ENCODE measurements around the gene DNAAF5.
"Not testable (repeated sequence)": the region's sequence is repeated elsewhere in the genome, so short reads cannot be mapped to it uniquely, and the experiment has no call there.

Gene DNAAF5

DNA sequence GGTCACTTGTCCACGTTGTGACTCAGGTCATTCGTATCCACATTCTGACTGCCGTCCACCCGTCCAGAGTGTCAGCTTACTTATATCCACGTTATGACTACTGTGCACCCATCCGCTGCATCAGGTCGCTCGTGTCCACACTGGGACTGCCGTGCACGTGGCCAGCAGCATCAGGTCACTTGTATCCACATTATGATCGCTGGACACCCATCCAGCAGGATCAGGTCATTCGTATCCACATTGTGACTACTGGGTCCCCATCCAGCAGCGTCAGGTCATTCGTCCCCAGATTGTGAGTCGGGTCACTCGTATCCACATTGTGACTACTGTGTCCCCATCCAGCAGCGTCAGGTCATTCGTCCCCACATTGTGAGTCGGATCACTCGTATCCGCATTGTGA lies 58.5 kb downstream of the DNAAF5 start:
- DNase-seq = no peak

DNA sequence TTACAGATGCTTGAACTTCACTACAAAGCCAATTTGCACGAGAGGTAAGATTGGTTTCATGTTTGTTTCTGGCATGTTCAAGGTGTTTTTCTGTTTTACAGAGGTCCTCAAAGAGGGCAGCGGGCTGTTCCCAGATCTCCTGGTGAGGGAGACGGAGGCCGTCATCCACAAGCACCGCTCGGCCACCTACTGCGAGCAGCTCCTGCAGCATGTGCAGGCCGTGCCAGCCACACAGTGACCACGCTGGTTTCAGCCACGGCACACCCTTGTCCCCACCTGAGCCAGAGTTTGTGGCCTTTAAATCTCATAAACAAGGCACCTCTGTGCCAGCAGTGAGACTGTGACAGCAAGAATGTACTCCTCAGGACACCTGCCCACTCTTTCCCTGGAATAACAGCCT lies 58.9 kb downstream of the DNAAF5 start:
- no peak for DNase-seq

DNA sequence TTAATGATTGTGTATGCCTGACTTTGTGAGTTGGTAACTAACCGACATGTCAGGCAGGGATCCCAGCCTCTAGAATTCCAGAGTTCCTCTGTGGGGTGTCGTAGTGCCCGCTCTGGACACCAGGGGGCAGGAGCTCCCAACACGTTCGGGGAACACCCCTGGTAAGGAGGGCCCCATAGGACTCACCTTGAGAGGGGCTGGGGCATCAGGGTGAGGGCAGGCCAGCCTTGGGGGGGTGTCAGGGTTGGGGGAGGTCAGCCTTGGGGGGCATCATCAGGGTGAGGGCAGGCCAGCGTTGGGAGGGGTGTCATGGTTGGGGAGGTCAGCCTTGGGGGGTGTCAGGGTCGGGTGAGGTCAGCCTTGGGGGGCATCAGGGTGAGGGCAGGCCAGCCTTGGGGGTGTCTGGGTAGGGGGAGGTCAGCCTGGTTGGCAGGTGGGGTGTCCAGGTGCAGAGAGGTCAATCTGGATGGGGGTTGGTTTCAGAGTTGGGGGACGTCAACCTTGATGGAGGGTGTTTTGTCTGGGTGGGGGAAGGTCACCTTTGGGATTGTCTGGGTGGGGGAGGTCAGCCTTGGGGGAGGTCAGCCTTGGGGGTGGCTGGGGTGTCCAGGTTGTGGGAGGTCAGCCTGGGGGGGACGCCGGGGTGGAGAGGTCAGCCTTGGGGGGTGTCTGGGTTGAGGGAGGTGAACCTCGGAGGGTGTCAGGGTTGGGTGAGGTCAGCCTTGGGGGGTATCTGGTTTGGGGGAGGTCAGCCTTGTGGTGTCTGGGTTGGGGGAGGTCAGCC lies 60.2 kb downstream of the DNAAF5 start:
- DNase-seq = peak; percentile 1

DNA sequence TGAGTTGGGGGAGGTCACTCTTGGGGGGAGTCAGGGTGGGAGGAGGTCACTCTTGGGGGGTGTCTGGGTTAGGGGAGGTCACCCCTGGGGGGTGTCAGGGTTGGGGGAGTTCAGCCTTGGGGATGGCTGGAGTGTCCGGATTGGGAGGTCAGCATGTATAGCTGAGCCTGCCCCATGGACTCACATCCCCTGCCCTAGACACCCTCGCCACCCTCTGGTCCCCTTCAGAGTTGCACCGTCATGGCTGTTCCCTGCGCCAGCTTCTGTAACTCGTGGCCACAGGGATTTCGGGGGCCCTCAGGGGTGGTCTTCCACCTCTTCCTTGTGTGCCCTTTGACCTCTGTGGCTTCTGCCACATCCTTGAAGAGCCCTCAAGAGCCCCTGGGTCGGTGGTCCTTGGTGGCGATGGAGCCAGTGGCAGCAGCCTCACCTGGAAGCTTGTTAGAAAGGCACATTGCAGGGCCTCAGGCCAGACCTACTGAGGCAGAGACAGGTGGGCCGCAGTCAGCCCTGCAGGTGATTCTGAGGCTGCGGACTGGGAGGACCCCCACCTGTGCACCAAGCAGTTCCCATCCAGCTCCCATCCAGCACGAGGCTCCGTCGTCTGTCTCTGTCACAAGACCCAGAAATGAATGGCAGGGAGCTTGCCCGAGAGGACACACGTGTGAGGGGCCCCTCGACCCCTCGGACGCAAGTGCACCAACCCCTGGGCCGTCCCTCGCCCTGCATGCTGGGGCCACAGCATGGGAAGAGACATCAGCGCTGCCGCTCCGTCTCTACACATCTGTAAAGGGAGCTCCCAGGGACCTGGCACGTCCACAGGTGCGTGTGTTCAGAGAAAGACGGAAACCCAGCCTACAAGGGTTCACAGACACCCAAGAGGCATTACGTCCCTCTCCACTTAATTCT lies 61.1 kb downstream of the DNAAF5 start:
- DNase-seq = no peak

DNA sequence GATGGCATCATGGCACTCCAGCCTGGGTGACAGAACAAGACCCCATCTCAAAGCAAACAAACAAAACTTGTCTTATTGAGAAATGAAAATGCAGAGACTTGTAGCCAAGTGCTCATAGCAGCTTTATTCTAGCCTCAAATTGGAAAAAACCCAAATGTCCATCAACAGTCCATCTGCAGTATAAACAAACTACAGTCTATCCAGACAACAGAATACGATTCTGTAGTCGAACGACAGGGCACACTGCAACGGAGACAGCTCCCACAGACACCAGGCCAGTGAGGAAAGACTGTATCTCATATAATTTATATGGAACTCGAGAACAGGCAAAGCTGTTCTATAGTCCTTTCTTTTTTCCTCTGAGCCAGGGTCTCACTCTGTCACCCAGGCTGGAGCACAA lies 65.0 kb downstream of the DNAAF5 start:
- DNase-seq = no peak

DNA sequence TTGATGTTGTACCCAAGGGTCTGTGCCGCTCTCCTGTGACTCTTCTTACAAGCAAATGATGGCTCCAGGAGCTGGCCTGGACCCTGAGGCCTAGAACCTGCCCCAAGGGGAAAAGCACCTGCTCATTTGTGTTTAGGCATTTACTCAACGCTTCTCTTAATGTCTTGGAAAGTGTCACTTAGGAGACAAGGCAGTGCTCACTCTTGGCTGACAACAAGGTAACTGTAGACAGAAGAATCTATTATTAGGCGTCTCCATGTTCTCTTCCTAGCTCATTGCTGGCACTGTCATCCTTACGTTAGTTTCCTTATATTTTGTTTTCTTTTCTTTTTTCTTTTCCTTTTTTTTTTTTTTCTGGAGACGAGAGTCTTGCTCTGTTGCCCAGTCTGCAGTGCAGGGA lies 67.7 kb downstream of the DNAAF5 start:
- DNase-seq = no peak

DNA sequence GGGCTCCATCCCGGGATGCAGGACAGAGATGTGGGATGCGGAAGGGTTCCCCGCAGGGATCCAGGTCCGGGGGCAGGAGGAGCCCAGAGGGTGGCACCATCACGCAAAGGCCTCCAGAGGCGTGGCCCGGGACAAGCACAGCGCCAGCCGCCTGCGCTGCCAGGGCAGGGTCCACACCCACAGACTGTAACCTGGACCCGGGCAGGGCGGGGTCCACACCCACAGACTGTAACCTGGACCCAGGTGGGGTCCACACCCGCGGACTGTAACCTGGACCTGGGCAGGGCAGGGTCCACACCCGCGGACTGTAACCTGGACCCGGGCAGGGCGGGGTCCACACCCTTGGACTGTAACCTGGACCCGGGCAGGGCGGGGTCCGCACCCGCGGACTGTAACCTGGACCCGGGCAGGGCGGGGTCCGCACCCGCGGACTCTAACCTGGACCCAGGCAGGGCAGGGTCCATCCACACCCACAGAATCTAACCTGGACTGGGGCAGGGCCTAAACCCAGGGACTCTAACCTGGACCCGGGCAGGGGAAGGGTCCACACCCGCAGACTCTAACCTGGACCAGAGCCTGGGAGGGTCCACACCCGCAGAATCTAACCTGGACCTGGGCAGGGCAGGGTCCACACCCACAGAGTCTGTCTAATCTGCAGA lies 68.3 kb downstream of the DNAAF5 start:
- DNase-seq = no peak

DNA sequence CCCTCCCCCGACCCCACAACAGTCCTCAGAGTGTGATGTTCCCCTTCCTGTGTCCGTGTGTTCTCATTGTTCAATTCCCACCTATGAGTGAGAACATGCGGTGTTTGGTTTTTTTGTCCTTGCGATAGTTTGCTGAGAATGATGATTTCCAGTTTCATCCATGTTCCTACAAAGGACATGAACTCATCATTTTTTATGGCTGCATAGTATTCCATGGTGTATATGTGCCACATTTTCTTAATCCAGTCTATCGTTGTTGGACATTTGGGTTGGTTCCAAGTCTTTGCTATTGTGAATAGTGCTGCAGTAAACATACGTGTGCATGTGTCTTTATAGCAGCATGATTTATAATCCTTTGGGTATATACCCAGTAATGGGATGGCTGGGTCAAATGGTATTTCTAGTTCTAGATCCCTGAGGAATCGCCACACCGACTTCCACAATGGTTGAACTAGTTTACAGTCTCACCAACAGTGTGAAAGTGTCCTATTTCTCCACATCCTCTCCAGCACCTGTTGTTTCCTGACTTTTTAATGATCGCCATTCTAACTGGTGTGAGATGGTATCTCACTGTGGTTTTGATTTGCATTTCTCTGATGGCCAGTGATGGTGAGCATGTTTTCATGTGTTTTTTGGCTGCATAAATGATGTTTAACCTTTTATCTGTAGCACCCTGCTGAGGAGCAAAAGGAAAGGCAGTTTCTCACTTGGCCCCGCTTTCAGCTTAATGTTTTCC lies 70.1 kb downstream of the DNAAF5 start:
- DNase-seq = not testable (repeated sequence)

DNA sequence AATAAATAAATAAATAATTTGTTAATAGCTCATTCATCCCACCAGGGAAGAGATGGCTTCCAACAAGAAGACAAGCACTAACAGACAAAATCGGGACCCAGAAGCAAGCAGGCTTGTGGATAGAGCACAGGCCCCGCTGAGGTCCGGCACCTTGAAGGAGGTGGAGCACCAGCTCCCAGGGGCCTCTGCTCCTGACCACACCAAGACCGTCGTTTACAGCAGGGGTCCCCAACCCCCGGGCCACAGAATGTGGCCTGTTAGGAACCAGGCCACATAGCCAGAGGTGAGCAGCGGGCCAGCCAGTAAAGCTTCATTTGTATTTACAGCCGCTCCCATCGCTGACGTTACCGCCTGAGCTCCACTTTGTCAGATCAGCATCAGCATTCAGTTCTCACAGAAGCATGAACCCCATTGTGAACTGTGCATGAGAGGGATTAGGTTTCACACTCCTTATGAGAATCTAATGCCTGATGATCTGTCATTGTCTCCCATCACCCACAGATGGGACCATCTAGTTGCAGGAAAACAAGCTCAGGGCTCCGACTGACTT lies 72.5 kb downstream of the DNAAF5 start:
- no peak for DNase-seq

DNA sequence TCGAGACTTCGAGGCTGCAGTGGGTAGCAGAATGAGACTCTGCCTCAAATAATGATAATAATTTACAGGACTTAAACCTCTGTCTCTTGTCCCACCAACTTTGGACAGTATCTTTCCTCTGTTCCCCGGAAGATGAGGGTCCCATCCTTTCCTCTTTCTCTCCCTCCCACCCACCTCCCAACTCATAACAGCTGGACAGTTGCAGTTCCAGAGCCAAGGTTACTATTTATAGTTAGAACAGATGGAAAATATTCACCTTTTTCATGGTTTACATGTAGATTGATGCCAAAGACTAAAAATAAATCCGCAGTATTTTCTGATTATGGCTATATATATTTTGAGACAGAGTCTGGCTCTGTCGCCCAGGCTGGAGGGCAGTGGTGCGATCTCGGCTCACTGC lies 74.2 kb downstream of the DNAAF5 start:
- DNase-seq = no peak

DNA sequence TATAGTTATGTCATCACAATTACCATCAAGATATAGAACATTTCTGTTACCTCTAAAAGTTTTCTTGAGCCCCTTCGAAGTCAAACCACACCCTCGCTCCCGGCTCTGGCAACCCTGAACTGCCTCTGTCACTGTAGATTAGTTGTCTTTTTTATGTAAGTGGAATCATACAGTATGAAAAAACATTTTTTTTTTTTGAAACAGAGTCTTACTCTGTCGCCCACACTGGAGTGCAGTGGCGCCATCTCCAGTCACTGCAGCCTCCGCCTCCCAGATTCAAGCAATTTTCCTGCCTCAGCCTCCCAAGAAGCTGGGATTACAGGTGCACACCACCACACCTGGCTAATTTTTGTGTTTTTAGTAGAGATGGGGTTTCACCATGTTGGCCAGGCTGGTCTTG lies 74.9 kb downstream of the DNAAF5 start:
- not testable (repeated sequence) for DNase-seq

DNA sequence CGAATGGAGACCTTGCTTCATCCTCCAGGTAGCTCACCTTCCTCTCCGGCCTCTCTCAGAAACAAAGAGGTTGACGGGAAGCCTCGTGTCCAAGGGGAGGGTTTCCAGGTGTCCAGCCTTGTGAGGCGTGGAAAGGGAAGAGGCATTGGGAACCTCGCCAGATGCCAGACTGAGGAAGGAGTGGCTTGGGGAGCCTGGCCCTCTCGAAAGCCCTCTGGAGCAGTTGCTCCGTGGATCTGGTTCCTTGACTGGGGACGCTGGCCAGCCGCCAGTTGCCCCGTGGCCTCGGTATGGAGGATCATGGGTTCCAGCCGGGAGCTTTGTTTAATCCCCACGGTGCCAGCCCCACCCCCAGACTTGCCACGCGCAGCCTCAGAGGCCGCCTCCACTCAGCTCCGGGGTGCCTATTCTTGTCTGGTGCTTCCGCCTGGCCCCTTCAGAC lies 75.5 kb downstream of the DNAAF5 start:
- no peak for DNase-seq

DNA sequence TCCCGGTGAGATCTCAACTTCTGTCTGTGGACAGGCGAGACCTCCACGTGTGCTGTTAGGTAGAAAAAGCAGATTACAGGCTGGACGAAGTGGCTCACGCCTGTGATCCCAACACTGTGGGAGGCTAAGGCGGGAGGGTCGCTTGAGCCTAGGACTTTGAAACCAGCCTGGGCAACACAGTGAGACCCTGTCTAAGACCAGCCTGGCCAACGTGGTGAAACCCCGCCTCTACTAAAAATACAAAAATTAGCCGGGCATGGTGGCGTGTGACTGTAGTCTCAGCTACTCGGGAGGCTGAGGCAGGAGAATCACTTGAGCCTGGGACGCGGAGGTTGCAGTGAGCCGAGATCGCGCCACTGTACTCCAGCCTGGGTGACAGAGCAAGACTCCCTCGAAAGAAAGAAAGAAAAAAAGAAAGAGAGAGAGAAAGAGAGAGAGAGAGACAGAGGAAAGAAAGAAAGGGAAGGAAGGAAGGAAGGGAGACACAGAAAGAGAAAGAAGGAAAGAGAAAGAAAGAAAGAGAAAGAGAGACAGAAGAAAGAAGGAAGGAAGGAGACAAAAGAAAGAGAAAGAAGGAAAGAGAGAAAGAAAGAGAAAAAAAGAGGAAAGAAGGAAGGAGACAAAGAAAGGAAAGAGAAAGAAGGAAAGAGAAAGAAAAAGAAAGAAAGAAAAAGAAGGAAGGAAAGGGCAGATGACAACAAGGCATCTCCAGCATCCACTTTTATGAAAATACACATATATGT lies 76.2 kb downstream of the DNAAF5 start:
- DNase-seq = no peak

DNA sequence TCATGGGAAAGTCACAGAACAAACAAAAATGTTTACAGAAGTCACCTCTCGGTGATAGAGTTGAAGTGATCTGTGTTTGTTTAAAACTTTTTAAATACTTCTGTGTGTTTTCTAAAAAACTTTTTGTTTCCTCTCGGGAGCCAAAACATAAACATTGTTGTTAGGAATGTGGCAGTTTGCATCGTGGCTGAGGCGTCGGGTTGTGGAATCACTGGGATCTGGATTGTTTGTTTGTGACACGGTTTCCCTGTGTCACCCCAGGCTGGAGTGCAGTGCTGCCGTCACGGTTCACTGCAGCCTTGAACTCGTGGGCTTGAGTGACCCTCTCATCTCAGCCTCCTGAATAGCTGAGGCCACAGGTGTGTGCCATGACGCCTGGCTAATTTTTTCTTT lies 76.7 kb downstream of the DNAAF5 start:
- no peak for DNase-seq

DNA sequence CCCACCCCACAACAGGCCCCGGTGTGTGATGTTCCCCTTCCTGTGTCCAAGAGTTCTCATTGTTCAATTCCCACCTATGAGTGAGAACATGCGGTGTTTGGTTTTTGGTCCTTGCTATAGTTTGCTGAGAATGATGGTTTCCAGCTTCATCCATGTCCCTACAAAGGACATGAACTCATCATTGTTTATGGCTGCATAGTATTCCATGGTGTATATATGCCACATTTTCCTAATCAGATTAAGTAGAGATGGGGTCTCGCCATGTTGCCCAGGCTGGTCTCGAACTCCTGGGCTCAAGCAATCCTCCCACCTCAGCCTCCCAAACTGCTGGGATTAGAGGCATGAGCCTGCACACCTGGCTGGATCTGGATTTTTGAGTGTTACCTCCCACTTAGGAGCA lies 77.3 kb downstream of the DNAAF5 start:
- not testable (repeated sequence) for DNase-seq

DNA sequence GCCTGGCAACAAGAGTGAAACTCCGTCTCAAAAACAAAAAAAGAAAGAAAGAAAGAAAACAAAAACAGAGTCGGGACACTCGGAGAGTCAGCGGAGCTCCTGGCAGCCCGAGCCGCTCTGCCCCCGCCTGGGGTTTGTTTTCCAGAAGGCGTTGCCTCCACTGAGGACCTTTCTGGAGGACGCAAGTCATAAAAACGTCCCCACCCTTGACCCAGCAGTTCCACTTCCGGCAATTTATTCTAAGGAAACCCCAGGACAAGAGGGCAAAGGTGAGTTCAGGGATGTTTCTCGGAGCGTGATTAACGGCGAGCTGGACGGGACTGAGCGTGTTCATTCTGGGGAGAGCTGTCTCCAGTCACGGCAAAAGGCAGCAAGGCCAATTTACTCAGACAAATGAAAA lies 78.8 kb downstream of the DNAAF5 start:
- DNase-seq = no peak

DNA sequence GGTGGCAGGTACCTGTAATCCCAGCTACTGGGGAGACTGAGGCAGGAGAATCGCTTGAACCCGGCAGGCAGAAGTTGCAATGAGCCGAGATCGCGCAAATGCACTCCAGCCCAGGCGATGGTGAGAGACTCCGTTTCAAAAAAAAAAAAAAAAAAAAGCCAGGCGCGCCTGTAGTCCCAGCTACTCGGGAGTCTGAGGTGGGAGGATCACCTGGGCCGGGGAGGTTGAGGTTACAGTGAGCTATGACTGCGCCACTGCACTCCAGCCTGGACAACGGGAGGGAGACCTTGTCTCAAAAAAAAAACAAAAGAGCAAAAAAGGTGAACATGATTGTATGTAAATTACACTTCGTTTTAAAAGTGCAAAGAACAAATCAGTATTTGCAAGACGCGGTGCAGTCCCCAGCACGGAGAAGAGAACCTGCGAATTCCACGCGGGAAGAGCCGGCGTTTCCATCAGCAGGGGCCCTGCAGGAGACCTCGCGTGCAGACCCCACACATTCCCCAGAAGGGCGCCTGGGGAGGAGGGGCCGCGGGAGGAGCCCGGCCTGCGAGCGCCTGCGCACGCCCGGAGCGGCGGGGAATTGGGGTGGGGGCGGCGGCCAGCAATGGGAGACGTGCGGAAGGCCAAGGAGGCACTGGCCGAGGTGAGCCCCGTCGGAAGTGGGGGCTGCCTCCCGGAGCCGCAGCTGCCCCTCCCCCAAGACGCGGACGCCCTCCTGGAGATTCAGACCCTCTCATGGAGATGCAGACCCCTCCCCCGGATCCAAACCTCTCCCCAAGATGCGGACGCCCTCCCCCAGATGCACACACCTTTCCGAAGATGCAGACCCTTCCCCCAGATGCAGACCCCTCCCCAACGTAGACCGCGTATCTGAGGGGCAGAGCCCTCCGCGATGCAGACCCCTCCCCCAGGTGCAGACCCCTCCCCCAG lies 89.1 kb downstream of the DNAAF5 start:
- no peak for DNase-seq

DNA sequence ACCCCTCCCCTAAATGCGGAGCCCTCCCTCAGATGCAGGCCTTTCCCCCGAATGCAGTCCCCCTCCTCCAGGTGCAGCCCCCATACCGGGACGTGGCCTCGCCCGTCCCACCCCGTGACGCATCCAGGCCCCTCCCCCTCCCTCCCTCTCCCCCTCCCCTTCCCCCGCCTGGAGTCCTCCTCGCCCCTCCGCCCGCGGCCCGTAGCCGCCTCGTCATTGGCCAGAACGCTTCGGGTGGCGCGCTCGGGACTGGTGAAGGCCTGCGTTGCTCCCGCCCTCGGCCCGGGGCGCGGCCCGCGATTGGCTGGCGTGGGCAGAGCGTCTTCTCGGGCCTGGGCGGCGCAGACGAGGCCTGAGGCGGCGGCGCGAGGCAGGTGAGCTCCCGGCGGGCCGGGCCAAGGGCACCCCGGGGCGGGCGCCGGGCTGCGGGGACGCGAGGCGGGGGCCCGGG lies 89.8 kb downstream of the DNAAF5 start:
- peak; percentile 93 for DNase-seq

DNA sequence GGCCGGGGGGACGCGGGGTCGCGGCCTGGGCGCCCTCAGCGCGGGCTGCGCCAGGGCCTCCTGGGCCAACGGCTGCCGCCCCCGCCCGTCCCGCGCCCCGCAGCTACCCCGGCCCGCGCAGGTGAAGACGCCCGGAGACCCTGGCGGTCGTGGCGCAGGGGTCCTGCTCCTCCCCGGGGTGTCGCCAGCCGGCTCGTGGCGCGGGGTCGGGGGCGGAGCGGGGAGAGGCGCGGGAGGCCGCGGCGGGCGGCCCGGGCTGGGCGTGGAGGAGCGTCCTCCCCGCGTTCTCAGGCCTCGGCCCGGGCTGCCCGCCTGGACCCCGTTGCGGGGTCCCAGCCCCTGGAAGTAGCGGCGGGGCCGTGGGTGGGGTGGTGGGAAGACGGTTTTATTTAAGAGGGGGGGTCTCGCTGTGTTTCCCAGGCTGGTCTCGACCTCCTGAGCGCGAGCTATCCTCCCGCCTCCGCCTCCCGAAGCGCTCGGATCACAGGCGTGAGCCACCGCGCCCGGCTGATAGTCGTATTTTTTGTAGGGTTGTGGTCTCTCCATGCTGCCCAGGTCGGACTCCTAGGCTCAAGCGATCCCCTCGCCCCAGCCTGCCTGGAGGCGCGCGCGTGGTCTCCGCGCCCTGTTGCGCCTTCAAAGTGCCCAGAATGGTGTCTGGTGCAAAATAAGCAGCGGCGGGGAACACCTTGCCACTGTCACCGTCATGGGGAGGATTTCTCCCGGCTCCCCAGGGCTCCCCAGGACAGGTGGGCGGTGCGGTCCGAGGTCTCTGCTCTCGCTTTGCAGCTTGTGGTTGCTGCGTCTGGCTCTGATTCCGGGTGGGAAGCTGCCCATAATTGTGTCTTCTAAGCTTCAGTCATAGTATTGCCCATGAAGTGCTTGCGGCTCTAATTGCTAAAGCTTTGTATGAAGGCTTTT lies 90.5 kb downstream of the DNAAF5 start:
- DNase-seq = no peak
